ENCODE measurements around the gene MEGF6.
"Not testable (repeated sequence)": the region's sequence is repeated elsewhere in the genome, so short reads cannot be mapped to it uniquely, and the experiment has no call there.

The MEGF6 gene

GRCh38 chr1:3593334-3593733 is 18.0 kb downstream of the MEGF6 start:
- H3K36me3 Mint-ChIP-seq (ENCODE audit: low read depth) = no peaks in the 10 kb centered on the region
- no peaks in the 10 kb centered on the region for H3K9me3 Mint-ChIP-seq
- H3K27ac Mint-ChIP-seq = peak overlapping the region; percentile 8
- peaks cover 13% of the 10 kb centered on the region for H3K27me3 Mint-ChIP-seq
- intact Hi-C loops (cut with micrococcal nuclease) = loop anchor here (1.0 kb wide), 1 partner anchor 26 kb away; no protein-coding TSS in a partner anchor
- peaks cover 26% of the 10 kb centered on the region for H3K4me1 Mint-ChIP-seq (ENCODE audit: low read depth)
- H3K4me3 Mint-ChIP-seq = no peak overlapping the region

- Mint-ChIP-seq H3K36me3 (ENCODE audit: low read depth) (no peaks in the 10 kb centered on the region), H3K4me1 (ENCODE audit: low read depth) (peaks cover 7% of the 10 kb centered on the region), H3K27ac (no peak overlapping the region), H3K27me3 (no peaks in the 10 kb centered on the region), H3K9me3 (no peaks in the 10 kb centered on the region), H3K4me3 (no peak overlapping the region)
- intact Hi-C loops (cut with micrococcal nuclease) = no loop called here
Measured at GRCh38 chr1:3590951-3591865, 20.1 kb downstream of the MEGF6 start.

- H3K9me3 Mint-ChIP-seq = no peaks in the 10 kb centered on the region
- H3K4me1 Mint-ChIP-seq (ENCODE audit: low read depth) = peaks cover 7% of the 10 kb centered on the region
- H3K4me3 Mint-ChIP-seq = no peak overlapping the region
- no peaks in the 10 kb centered on the region for H3K27me3 Mint-ChIP-seq
- H3K36me3 Mint-ChIP-seq (ENCODE audit: low read depth) = no peaks in the 10 kb centered on the region
- intact Hi-C loops (cut with micrococcal nuclease) = no loop called here
- no peak overlapping the region for H3K27ac Mint-ChIP-seq
Measured at GRCh38 chr1:3590139-3590763, 21.1 kb downstream of the MEGF6 start.

GRCh38 chr1:3588395-3588794 is 22.9 kb downstream of the MEGF6 start:
- Mint-ChIP-seq H3K4me1 (ENCODE audit: low read depth) (no peaks in the 10 kb centered on the region), H3K4me3 (no peak overlapping the region), H3K27ac (no peak overlapping the region), H3K27me3 (no peaks in the 10 kb centered on the region), H3K36me3 (ENCODE audit: low read depth) (no peaks in the 10 kb centered on the region), H3K9me3 (no peaks in the 10 kb centered on the region)
- intact Hi-C loops (cut with micrococcal nuclease) = no loop called here

- Mint-ChIP-seq H3K36me3 (ENCODE audit: low read depth) (no peaks in the 10 kb centered on the region), H3K4me1 (ENCODE audit: low read depth) (no peaks in the 10 kb centered on the region), H3K4me3 (no peak overlapping the region), H3K27ac (no peak overlapping the region), H3K27me3 (no peaks in the 10 kb centered on the region), H3K9me3 (no peaks in the 10 kb centered on the region)
- intact Hi-C loops (cut with micrococcal nuclease) = no loop called here
Measured at GRCh38 chr1:3586986-3587759, 24.1 kb downstream of the MEGF6 start.

GRCh38 chr1:3585940-3586568 is 25.3 kb downstream of the MEGF6 start:
- H3K27ac Mint-ChIP-seq = no peak overlapping the region
- intact Hi-C loops (cut with micrococcal nuclease) = no loop called here
- no peak overlapping the region for H3K4me3 Mint-ChIP-seq
- no peaks in the 10 kb centered on the region for H3K27me3 Mint-ChIP-seq
- H3K4me1 Mint-ChIP-seq (ENCODE audit: low read depth) = no peaks in the 10 kb centered on the region
- H3K9me3 Mint-ChIP-seq = no peaks in the 10 kb centered on the region
- no peaks in the 10 kb centered on the region for H3K36me3 Mint-ChIP-seq (ENCODE audit: low read depth)

GRCh38 chr1:3585353-3585868 is 25.9 kb downstream of the MEGF6 start:
- H3K4me1 Mint-ChIP-seq (ENCODE audit: low read depth); H3K36me3 Mint-ChIP-seq (ENCODE audit: low read depth); intact Hi-C loops (cut with micrococcal nuclease); H3K27ac Mint-ChIP-seq; H3K4me3 Mint-ChIP-seq; H3K9me3 Mint-ChIP-seq; H3K27me3 Mint-ChIP-seq: not testable (repeated sequence)

GRCh38 chr1:3584915-3585314 is 26.4 kb downstream of the MEGF6 start:
- no peak overlapping the region for H3K4me3 Mint-ChIP-seq
- H3K4me1 Mint-ChIP-seq (ENCODE audit: low read depth) = no peaks in the 10 kb centered on the region
- H3K27me3 Mint-ChIP-seq = no peaks in the 10 kb centered on the region
- no peaks in the 10 kb centered on the region for H3K36me3 Mint-ChIP-seq (ENCODE audit: low read depth)
- no peak overlapping the region for H3K27ac Mint-ChIP-seq
- H3K9me3 Mint-ChIP-seq = no peaks in the 10 kb centered on the region
- intact Hi-C loops (cut with micrococcal nuclease) = no loop called here

GRCh38 chr1:3583751-3584150 is 27.6 kb downstream of the MEGF6 start:
- H3K9me3 Mint-ChIP-seq; H3K27me3 Mint-ChIP-seq; H3K4me1 Mint-ChIP-seq (ENCODE audit: low read depth); H3K36me3 Mint-ChIP-seq (ENCODE audit: low read depth); intact Hi-C loops (cut with micrococcal nuclease); H3K4me3 Mint-ChIP-seq; H3K27ac Mint-ChIP-seq: not testable (repeated sequence)

GRCh38 chr1:3581296-3582036 is 29.8 kb downstream of the MEGF6 start:
- Mint-ChIP-seq H3K4me3 (no peak overlapping the region), H3K27ac (no peak overlapping the region)

GRCh38 chr1:3580231-3580630 is 31.1 kb downstream of the MEGF6 start:
- H3K4me1 Mint-ChIP-seq (ENCODE audit: low read depth) = no peaks in the 10 kb centered on the region
- H3K4me3 Mint-ChIP-seq = no peak overlapping the region
- H3K36me3 Mint-ChIP-seq (ENCODE audit: low read depth) = no peaks in the 10 kb centered on the region
- intact Hi-C loops (cut with micrococcal nuclease) = no loop called here
- H3K9me3 Mint-ChIP-seq = no peaks in the 10 kb centered on the region
- H3K27me3 Mint-ChIP-seq = no peaks in the 10 kb centered on the region
- no peak overlapping the region for H3K27ac Mint-ChIP-seq

More at GRCh38 chr1:3581296-3582036, 29.8 kb downstream of the MEGF6 start:
- Mint-ChIP-seq H3K4me1 (ENCODE audit: low read depth) (no peaks in the 10 kb centered on the region), H3K36me3 (ENCODE audit: low read depth) (no peaks in the 10 kb centered on the region), H3K27me3 (no peaks in the 10 kb centered on the region), H3K9me3 (no peaks in the 10 kb centered on the region)
- intact Hi-C loops (cut with micrococcal nuclease) = no loop called here

GRCh38 chr1:3579626-3580025 is 31.7 kb downstream of the MEGF6 start:
- intact Hi-C loops (cut with micrococcal nuclease) = no loop called here
- no peak overlapping the region for H3K4me3 Mint-ChIP-seq
- H3K4me1 Mint-ChIP-seq (ENCODE audit: low read depth) = no peaks in the 10 kb centered on the region
- no peak overlapping the region for H3K27ac Mint-ChIP-seq
- H3K27me3 Mint-ChIP-seq = no peaks in the 10 kb centered on the region
- H3K9me3 Mint-ChIP-seq = no peaks in the 10 kb centered on the region
- no peaks in the 10 kb centered on the region for H3K36me3 Mint-ChIP-seq (ENCODE audit: low read depth)

GRCh38 chr1:3578906-3579305 is 32.4 kb downstream of the MEGF6 start:
- H3K27ac Mint-ChIP-seq = no peak overlapping the region
- intact Hi-C loops (cut with micrococcal nuclease) = no loop called here
- H3K36me3 Mint-ChIP-seq (ENCODE audit: low read depth) = no peaks in the 10 kb centered on the region
- H3K4me3 Mint-ChIP-seq = no peak overlapping the region
- no peaks in the 10 kb centered on the region for H3K27me3 Mint-ChIP-seq
- H3K9me3 Mint-ChIP-seq = no peaks in the 10 kb centered on the region
- no peaks in the 10 kb centered on the region for H3K4me1 Mint-ChIP-seq (ENCODE audit: low read depth)
